Panc1 (cell line): ENCODE data around the gene FAM133A.

Source experiments
- TF ChIP-seq, protein P1 (sequence below), 2 experiments: IDR thresholded peaks; 2 replicates each; pipeline ENCODE4 v1.6.1; 2011 to 2012; ENCODE audit warnings: low read depth in 2 of 2, control low read depth in 1 of 2, low read length in 1 of 2, mild to moderate bottlenecking in 1 of 2, moderate library complexity in 1 of 2; ENCODE audit not compliant: insufficient read depth in 1 of 2
- TF ChIP-seq, protein P2 (sequence below): fragments of 450-650 bp; IDR thresholded peaks from 2 replicates; pipeline ENCODE4 v1.5.1; 2017; ENCODE audit warnings: mild to moderate bottlenecking

GRCh38 chrX:93741811-93742210, 67.8 kb downstream of the FAM133A start:
- TF ChIP-seq, protein P1, sequence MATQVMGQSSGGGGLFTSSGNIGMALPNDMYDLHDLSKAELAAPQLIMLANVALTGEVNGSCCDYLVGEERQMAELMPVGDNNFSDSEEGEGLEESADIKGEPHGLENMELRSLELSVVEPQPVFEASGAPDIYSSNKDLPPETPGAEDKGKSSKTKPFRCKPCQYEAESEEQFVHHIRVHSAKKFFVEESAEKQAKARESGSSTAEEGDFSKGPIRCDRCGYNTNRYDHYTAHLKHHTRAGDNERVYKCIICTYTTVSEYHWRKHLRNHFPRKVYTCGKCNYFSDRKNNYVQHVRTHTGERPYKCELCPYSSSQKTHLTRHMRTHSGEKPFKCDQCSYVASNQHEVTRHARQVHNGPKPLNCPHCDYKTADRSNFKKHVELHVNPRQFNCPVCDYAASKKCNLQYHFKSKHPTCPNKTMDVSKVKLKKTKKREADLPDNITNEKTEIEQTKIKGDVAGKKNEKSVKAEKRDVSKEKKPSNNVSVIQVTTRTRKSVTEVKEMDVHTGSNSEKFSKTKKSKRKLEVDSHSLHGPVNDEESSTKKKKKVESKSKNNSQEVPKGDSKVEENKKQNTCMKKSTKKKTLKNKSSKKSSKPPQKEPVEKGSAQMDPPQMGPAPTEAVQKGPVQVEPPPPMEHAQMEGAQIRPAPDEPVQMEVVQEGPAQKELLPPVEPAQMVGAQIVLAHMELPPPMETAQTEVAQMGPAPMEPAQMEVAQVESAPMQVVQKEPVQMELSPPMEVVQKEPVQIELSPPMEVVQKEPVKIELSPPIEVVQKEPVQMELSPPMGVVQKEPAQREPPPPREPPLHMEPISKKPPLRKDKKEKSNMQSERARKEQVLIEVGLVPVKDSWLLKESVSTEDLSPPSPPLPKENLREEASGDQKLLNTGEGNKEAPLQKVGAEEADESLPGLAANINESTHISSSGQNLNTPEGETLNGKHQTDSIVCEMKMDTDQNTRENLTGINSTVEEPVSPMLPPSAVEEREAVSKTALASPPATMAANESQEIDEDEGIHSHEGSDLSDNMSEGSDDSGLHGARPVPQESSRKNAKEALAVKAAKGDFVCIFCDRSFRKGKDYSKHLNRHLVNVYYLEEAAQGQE (IDR thresholded peaks at IDR 0.05; ENCODE audit: insufficient read depth in 1 of 2, low read depth in 2 of 2, low read length in 1 of 2): no peak
- TF ChIP-seq, protein P2, sequence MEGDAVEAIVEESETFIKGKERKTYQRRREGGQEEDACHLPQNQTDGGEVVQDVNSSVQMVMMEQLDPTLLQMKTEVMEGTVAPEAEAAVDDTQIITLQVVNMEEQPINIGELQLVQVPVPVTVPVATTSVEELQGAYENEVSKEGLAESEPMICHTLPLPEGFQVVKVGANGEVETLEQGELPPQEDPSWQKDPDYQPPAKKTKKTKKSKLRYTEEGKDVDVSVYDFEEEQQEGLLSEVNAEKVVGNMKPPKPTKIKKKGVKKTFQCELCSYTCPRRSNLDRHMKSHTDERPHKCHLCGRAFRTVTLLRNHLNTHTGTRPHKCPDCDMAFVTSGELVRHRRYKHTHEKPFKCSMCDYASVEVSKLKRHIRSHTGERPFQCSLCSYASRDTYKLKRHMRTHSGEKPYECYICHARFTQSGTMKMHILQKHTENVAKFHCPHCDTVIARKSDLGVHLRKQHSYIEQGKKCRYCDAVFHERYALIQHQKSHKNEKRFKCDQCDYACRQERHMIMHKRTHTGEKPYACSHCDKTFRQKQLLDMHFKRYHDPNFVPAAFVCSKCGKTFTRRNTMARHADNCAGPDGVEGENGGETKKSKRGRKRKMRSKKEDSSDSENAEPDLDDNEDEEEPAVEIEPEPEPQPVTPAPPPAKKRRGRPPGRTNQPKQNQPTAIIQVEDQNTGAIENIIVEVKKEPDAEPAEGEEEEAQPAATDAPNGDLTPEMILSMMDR: no peak
